Activated naive CD4-positive, alpha-beta T cell treated with anti-CD3 and anti-CD28 coated beads for 36 hours (primary cell): Measurements from ENCODE around the gene TAF6. TPM values are rescaled to one million over a fixed set of nuclear protein-coding genes. Genes with fewer than 3 reads are reported as not detected.
A peak's percentile ranks its signal among the peaks of the same experiment; 100 is the strongest.

ENCODE experiments used
- CTCF ChIA-PET: fragments of 350-600 bp; sonication (Branson Sonifier 250); formaldehyde crosslinking; loops from one replicate; lab custom pipeline; 2021; ENCODE audit warnings: antibody characterized with exemption; lab: Charles Lee
- DNase-seq: peaks from one replicate; pipeline ENCODE4 v3.0.0-alpha.2; 2020
- H3K27ac Mint-ChIP-seq: one replicate; pipeline ENCODE4 v1.8.0; 2021; ENCODE audit warnings: mild to moderate bottlenecking, mixed read lengths
- H3K27me3 Mint-ChIP-seq: one replicate; pipeline ENCODE4 v1.8.0; 2021; ENCODE audit warnings: low read depth, mixed read lengths
- H3K36me3 Mint-ChIP-seq: one replicate; pipeline ENCODE4 v1.8.0; 2021; ENCODE audit warnings: low read depth, mixed read lengths
- H3K4me1 Mint-ChIP-seq: one replicate; pipeline ENCODE4 v1.8.0; 2021; ENCODE audit warnings: low read depth, mixed read lengths
- H3K4me3 Mint-ChIP-seq: one replicate; pipeline ENCODE4 v1.8.0; 2021; ENCODE audit warnings: mild to moderate bottlenecking, moderate library complexity, mixed read lengths
- H3K9me3 Mint-ChIP-seq: one replicate; pipeline ENCODE4 v1.8.0; 2021; ENCODE audit warnings: mixed read lengths
- intact Hi-C: fragments of 100-400 bp; cut with micrococcal nuclease; formaldehyde crosslinking; loops from one replicate; pipeline ENCODE4 v1.15.1; 2023
- total RNA-seq, 2 experiments: library from RNA; stranded (reverse); gene quantifications; one replicate each; pipeline ENCODE4 v1.2.3, GENCODE V29; 2021

TAF6 gene
- total RNA-seq, 2 experiments from 2014 or later = 48.9 to 53.5 TPM

DNA sequence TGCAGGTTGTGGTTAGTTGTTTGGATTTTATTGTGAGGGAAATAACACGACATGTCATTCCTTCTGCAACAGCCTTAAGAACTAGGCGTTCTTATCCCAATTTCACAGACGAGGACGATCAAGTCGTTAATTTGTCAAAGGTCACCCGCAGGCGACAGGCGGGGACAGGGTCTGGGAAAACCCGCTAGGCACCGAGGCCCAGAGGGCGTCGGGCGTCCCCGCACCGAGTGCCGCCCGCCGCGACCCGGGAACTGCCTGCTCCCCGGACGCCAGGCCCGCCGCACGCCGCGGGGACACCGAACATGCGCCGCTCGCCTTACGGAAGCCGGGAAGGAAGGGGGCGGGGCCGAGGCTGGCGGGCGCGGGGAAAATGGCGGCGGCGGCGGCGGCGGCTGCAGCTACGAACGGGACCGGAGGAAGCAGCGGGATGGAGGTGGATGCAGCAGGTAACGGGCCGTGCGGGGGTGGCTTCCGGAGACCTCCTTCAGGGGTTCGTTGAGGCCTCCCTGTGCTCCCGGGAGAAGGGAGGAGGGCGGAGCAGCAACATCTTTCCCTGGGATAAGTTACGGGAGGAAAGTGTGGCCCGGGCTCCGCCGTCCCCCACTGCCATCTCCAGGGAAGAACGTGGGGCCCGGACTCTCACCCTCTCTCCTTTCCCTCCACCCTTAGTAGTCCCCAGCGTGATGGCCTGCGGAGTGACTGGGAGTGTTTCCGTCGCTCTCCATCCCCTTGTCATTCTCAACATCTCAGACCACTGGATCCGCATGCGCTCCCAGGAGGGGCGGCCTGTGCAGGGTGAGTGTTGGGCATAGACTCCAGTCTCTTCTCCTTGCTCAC, 30.3 kb downstream of the TAF6 start, which contains the start of gene COPS6:
TSS of gene COPS6 (plus strand) at position 349 of the 837 bp plus-strand sequence. CDS start at position 371, 22 bp downstream.
- H3K27me3 Mint-ChIP-seq = no peaks in the 10 kb centered on the region
- H3K36me3 Mint-ChIP-seq = peaks cover 31% of the 10 kb centered on the region
- H3K4me1 Mint-ChIP-seq = peaks cover 36% of the 10 kb centered on the region
- peak within 1 kb of the TSS; percentile 90 for H3K27ac Mint-ChIP-seq
- DNase-seq = peak; percentile 89
- intact Hi-C loops = loop anchor here (1.0 kb wide), 1 partner anchor 12 kb away; the partner anchor contains the start of genes AP4M1 and MCM7
- no peaks in the 10 kb centered on the region for H3K9me3 Mint-ChIP-seq
- CTCF ChIA-PET = interaction anchor here (1.0 kb wide), 1 partner anchor 41 kb away, joined by 3 read pairs; no protein-coding TSS in a partner anchor
- H3K4me3 Mint-ChIP-seq = peak within 1 kb of the TSS; percentile 88

DNA sequence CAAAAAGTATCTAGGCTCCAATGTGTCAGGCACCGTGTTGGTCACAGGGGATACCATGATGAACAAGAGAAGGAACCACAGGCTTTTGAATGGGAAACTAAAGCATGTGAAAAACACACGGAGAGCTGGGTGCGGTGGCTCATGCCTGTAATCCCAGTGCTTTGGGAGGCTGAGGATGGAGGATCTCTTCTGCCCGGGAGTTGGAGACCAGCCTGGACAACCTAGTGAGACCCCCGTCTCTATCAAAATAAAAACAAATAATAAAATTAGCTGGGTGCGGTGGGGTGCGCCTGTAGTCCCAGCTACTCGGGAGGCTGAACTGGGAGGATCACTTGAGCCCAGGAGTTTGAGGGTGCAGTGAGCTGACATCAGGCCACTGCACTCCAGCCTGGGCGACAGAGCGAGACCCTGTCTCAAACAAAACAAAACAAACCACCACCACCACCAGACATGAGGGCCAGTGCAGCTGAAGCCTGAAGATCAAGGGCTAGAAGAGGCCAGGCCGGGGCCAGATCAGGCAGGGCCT, 31.0 kb downstream of the TAF6 start:
- peak overlapping the region; percentile 88 for H3K4me3 Mint-ChIP-seq
- DNase-seq = no peak
- H3K27ac Mint-ChIP-seq = peak overlapping the region; percentile 90
- H3K27me3 Mint-ChIP-seq = no peaks in the 10 kb centered on the region
- CTCF ChIA-PET = interaction anchor here (1.0 kb wide), 1 partner anchor 41 kb away, joined by 3 read pairs; no protein-coding TSS in a partner anchor
- peaks cover 36% of the 10 kb centered on the region for H3K4me1 Mint-ChIP-seq
- H3K9me3 Mint-ChIP-seq = no peaks in the 10 kb centered on the region
- intact Hi-C loops = no loop called here
- H3K36me3 Mint-ChIP-seq = peaks cover 24% of the 10 kb centered on the region

DNA sequence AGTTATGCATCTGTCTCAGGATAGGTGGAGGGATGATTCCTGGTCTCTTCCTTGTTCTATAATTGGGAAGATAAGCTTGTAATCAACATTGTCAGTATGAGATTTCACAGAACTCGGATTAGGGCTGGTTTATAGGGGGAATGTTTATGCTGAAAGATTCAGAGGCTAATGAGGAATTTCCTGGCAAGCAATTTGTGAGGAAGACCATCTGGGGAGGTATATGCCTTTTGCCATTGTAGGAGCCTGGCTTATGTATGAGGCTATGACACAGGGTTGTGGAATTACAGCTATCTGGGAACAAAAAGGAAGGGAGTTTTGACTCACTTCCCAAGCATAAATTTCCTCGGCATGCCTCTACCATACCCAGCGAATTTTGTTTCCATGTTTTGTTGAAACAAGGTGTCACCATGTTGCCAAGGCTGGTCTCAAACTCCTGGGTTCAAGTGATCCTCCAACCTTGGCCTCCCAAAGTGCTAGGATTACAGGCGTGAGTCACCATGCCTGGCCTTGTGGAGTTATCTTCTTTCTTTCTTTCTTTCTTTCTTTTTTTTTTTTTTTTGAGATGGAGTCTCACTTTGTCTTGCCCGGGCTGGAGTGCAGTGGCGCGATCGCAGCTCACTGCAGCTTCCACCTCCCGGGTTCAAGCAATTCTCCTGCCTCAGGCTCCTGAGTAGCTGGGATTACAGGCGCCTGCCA, 32.0 kb downstream of the TAF6 start:
- intact Hi-C loops = no loop called here
- DNase-seq = no peak
- CTCF ChIA-PET = no interaction called here
- Mint-ChIP-seq H3K36me3 (peaks cover 15% of the 10 kb centered on the region), H3K27ac (peak overlapping the region; percentile 2), H3K27me3 (no peaks in the 10 kb centered on the region), H3K9me3 (no peaks in the 10 kb centered on the region), H3K4me3 (peak overlapping the region; percentile 13), H3K4me1 (peaks cover 38% of the 10 kb centered on the region)

DNA sequence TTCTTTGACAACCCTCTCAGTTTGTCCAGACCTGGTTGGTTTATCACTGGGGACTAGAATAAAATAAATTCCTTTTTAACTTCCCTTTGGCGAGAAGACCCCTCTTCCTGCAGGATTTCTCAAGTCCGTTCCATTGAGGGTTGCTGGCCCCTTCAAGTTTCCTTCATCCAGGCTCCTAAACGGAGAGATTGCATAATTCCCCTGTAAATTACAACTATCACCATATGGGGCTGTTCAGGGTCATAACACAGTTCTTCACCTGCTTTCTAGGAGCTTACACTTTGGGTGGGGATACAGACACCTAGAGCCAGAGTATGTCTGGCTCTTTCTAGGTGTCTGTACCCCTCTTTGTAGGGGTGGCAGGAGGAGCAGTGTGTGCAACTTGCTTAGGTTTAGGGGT, 33.6 kb downstream of the TAF6 start:
- Mint-ChIP-seq H3K4me1 (peaks cover 31% of the 10 kb centered on the region), H3K9me3 (no peaks in the 10 kb centered on the region), H3K36me3 (peaks cover 5% of the 10 kb centered on the region), H3K4me3 (no peak overlapping the region), H3K27me3 (no peaks in the 10 kb centered on the region), H3K27ac (no peak overlapping the region)
- CTCF ChIA-PET = interaction anchor here (1.6 kb wide), 1 partner anchor 95 kb away, joined by 4 read pairs; no protein-coding TSS in a partner anchor
- intact Hi-C loops = no loop called here
- DNase-seq = no peak

DNA sequence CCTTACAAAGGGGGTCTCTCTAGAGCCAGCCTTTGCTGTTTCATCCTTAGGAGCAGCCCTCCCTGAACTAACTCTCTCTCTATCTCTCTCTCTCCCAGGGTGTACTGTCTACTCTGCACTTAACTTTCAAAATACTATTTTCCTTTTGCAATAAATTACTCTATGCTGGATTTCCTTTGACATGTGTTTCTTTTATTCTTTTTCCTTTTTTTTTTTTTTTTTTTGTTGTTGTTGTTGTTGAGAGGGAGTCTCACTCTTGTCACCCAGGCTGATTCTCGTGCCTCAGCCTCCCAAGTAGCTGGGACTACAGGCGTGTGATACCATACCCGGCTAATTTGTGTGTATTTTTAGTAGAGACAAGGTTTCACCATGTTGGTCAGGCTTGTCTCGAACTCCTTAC, 36.2 kb downstream of the TAF6 start:
- no peaks in the 10 kb centered on the region for H3K9me3 Mint-ChIP-seq
- peaks cover 8% of the 10 kb centered on the region for H3K36me3 Mint-ChIP-seq
- CTCF ChIA-PET = interaction anchor here (0.6 to 1.2 kb wide), 14 partner anchors 10 to 174 kb away, joined by 3 to 9 read pairs (median 4); no protein-coding TSS in a partner anchor
- intact Hi-C loops = loop anchor here (1.0 to 5.0 kb wide), 4 partner anchors 48 to 707 kb away; partner anchors contain the start of genes BUD31, MEPCE, PDAP1 and ZCWPW1
- H3K4me3 Mint-ChIP-seq = peak overlapping the region; percentile 88
- H3K27ac Mint-ChIP-seq = peak overlapping the region; percentile 86
- H3K4me1 Mint-ChIP-seq = peaks cover 34% of the 10 kb centered on the region
- DNase-seq = no peak
- H3K27me3 Mint-ChIP-seq = no peaks in the 10 kb centered on the region

DNA sequence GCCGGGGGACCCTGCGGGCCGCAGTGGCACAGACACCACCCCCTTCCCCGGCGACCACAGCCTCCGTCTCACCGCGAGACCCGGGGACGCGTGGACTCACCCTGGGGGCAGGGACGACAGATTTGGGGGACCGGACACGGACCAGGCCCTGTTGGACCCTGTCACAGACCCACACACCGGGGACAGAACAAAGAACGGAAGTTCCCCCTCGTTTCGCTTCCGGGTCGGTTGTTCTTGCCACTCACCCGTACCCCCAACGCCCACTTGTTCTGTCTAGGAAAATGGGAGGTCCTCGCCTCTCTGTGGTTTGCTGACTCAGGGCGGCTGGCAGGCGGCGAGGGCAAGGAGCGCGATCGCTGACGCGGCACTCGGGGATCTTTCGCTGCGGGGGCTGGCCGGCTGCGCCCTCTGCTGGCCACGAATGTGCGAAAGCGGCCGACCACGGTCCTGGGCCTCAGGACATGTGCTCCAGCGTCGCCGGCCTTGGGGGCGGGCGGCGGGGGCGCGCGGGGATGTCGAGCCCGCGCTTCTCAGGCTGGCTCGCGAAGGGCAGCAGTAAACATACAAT, 37.5 kb downstream of the TAF6 start, which contains the start of gene ZNF3:
TSS of gene ZNF3 (minus strand) at position 189 of the 568 bp plus-strand sequence. CDS start 4,366 bp downstream, outside the sequence.
- Mint-ChIP-seq H3K27me3 (no peaks in the 10 kb centered on the region), H3K36me3 (peaks cover 13% of the 10 kb centered on the region), H3K4me3 (peak within 1 kb of the TSS; percentile 88), H3K9me3 (no peaks in the 10 kb centered on the region), H3K27ac (peak within 1 kb of the TSS; percentile 86), H3K4me1 (peaks cover 29% of the 10 kb centered on the region)
- CTCF ChIA-PET = interaction anchor here (0.7 to 1.2 kb wide), 5 partner anchors 11 to 168 kb away, joined by 3 to 9 read pairs (median 4); no protein-coding TSS in a partner anchor
- intact Hi-C loops = loop anchor here (1.0 to 5.0 kb wide), 12 partner anchors 20 to 705 kb away; partner anchors contain the start of genes AP4M1, BUD31, MBLAC1 and MCM7
- DNase-seq = peak; percentile 99

DNA sequence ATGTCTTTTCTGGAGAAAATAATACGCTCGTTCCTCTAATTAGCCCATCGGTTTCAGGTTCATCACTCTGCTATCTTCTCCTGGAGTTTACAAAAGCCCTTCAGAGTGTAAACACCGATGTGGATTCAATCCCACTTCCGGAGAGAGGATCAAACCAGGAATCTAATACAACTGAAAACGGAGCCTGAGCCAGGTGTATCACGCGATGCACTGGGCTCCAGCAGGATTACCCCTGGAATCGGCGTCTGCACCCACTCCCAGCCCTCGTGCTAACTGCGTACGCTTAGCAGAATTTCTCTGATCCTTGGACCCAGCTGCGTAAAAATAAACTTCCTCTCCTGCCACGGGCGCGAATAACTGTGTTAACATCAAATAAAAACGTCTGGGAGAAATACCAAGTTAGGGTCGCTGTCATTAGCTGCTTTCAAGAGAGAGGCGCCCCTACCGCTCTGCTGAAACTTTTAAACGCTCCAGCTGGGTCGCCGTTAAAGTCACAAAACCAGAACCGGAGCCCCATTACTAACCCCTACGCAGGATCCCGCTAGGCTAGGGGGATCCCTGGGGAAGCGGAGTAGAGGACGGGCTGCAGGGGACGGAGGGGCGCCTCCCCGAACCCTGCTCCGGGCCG, 38.1 kb downstream of the TAF6 start:
- Mint-ChIP-seq H3K27me3 (no peaks in the 10 kb centered on the region), H3K9me3 (no peaks in the 10 kb centered on the region), H3K4me3 (peak overlapping the region; percentile 88), H3K4me1 (peaks cover 29% of the 10 kb centered on the region), H3K27ac (peak overlapping the region; percentile 86), H3K36me3 (peaks cover 18% of the 10 kb centered on the region)
- intact Hi-C loops = loop anchor here (1.0 to 5.0 kb wide), 9 partner anchors 20 to 346 kb away; partner anchors contain the start of genes AP4M1, MBLAC1, MCM7 and MEPCE
- CTCF ChIA-PET = interaction anchor here (1.5 kb wide), 1 partner anchor 65 kb away, joined by 3 read pairs; no protein-coding TSS in a partner anchor
- DNase-seq = peak; percentile 22

DNA sequence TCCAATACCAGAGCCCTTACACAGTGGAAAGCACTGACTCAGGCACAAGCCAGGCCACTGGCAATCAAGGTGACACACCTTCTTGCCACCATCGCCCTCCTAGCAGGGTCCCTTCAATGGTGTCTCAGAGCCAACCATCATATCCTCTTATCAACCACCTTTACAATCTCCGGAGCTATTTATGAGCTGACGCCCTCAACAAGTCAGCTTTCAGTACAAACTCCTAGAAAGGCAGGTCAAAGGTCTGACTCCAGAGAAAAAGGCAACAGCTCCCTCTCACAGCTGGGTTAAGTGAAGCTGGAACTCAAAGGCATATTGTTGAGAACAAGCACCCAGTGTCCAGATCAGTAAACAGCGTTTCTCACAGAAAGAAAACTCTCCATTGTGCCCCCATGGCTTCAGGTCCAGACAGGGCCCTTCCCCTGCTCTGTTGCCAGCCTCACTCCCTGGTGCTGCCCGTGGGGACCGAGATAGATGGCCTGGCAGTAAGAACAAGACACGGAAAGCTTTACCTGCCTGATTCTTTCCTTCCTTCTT, 40.1 kb downstream of the TAF6 start:
- intact Hi-C loops = no loop called here
- peaks cover 37% of the 10 kb centered on the region for H3K36me3 Mint-ChIP-seq
- CTCF ChIA-PET = interaction anchor here (1.2 kb wide), 1 partner anchor 22 kb away, joined by 3 read pairs; no protein-coding TSS in a partner anchor
- peaks cover 29% of the 10 kb centered on the region for H3K4me1 Mint-ChIP-seq
- no peaks in the 10 kb centered on the region for H3K27me3 Mint-ChIP-seq
- DNase-seq = no peak
- no peak overlapping the region for H3K27ac Mint-ChIP-seq
- no peak overlapping the region for H3K4me3 Mint-ChIP-seq
- no peaks in the 10 kb centered on the region for H3K9me3 Mint-ChIP-seq

DNA sequence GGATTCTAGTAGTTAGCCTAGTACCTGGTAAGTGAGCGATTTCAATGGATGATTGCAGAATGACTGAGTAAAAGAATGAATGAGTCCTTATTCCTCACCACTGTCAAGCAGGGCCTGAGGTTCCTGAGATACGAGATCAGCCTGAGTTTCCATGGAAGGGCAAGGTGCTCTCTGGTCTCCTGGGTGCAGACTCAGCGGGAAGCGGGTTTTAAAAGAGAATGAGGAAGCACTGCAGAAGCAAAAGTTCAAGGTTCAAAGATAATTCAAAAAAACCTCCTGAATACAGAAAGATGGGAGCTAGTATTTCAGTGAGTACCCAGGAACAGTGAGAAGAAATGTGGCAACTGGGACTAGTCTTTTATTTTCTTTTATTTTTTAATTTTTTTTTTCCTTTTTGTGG, 42.0 kb downstream of the TAF6 start:
- Mint-ChIP-seq H3K36me3 (peaks cover 55% of the 10 kb centered on the region), H3K4me3 (no peak overlapping the region), H3K9me3 (peaks cover 9% of the 10 kb centered on the region), H3K27ac (no peak overlapping the region), H3K4me1 (peaks cover 22% of the 10 kb centered on the region), H3K27me3 (no peaks in the 10 kb centered on the region)
- CTCF ChIA-PET = interaction anchor here (0.6 to 0.7 kb wide), 2 partner anchors 13 to 61 kb away, joined by 3 read pairs; no protein-coding TSS in a partner anchor
- intact Hi-C loops = no loop called here
- DNase-seq = no peak

DNA sequence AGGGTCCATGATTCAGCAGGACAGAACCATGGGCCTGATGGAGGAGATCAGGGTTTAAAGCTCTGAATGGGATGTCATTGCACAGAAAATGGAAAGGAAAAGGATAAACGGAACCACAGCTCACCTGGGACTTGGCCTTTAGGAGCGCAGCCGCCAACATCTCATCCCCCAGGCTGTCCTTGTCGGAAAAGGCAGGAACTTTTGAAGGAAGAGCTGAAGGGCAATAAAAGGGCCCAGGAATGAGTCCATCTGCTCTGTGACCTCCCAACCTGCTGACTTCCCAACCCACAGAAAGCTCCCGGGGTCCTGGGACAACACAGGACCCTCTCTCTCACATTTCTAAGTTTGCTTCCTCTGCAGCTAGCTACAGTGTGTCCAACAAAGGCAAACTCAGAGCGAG, 43.7 kb downstream of the TAF6 start:
- Mint-ChIP-seq H3K4me1 (peaks cover 13% of the 10 kb centered on the region), H3K27ac (no peak overlapping the region), H3K4me3 (no peak overlapping the region), H3K27me3 (no peaks in the 10 kb centered on the region), H3K9me3 (peaks cover 27% of the 10 kb centered on the region), H3K36me3 (peaks cover 71% of the 10 kb centered on the region)
- DNase-seq = no peak
- intact Hi-C loops = no loop called here
- CTCF ChIA-PET = interaction anchor here (1.2 kb wide), 1 partner anchor 82 kb away, joined by 3 read pairs; no protein-coding TSS in a partner anchor

DNA sequence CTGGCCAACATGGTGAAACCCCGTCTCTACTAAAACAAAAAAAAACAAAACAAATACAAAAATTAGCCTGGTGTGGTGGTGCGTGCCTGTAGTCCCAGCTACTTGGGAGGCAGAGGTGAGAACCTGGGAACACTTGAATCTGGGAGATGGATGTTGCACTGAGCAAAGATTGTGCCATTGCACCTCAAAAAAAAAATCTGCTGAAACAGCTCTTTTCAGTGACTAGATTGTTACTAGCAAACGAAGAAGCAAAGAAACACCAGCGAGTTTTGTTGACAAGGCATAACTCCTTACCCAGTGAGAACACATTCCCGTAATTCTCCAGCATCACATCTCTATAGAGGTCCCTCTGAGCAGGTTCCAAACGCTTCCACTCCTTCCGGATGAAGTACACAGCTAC, 44.3 kb downstream of the TAF6 start:
- H3K27me3 Mint-ChIP-seq = no peaks in the 10 kb centered on the region
- no peak for DNase-seq
- intact Hi-C loops = no loop called here
- H3K9me3 Mint-ChIP-seq = peaks cover 32% of the 10 kb centered on the region
- H3K36me3 Mint-ChIP-seq = peaks cover 76% of the 10 kb centered on the region
- CTCF ChIA-PET = no interaction called here
- peaks cover 8% of the 10 kb centered on the region for H3K4me1 Mint-ChIP-seq
- no peak overlapping the region for H3K27ac Mint-ChIP-seq
- H3K4me3 Mint-ChIP-seq = no peak overlapping the region
